Glomerular visceral epithelial cell (primary cell): ENCODE results near the gene APOA1.

Experiments
- DNase-seq: peaks from one replicate; pipeline ENCODE4 v3.0.0-alpha.2; 2016; ENCODE audit errors: extremely low spot score

Gene APOA1

GRCh38 chr11:116833816-116834534, 3.4 kb downstream of the APOA1 start:
- no peak for DNase-seq

DNA sequence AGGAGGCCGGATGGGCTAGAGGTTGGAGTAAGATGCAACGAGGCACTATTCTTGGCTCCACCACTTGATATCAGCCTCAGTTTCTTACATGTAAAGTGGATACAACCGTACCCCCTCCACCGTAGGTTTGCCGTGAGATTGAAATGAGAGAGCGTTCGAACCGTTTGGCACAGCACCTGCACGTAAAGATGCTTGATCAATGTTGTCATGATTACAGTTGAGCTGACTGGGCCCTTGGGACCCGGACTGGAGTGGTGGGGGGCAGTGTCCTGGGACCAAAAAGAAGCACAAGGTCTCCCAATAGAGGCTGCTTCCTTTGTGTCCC, 4.0 kb downstream of the APOA1 start:
- DNase-seq, result no peak

GRCh38 chr11:116832350-116833290, 4.8 kb downstream of the APOA1 start:
- DNase-seq, result no peak

- no peak for DNase-seq
Observed at GRCh38 chr11:116831790-116832349, 5.6 kb downstream of the APOA1 start.

DNA sequence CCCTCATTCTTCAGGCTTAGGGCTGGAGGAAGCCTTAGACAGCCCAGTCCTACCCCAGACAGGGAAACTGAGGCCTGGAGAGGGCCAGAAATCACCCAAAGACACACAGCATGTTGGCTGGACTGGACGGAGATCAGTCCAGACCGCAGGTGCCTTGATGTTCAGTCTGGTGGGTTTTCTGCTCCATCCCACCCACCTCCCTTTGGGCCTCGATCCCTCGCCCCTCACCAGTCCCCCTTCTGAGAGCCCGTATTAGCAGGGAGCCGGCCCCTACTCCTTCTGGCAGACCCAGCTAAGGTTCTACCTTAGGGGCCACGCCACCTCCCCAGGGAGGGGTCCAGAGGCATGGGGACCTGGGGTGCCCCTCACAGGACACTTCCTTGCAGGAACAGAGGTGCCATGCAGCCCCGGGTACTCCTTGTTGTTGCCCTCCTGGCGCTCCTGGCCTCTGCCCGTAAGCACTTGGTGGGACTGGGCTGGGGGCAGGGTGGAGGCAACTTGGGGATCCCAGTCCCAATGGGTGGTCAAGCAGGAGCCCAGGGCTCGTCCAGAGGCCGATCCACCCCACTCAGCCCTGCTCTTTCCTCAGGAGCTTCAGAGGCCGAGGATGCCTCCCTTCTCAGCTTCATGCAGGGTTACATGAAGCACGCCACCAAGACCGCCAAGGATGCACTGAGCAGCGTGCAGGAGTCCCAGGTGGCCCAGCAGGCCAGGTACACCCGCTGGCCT, 7.1 kb downstream of the APOA1 start:
- no peak for DNase-seq

DNA sequence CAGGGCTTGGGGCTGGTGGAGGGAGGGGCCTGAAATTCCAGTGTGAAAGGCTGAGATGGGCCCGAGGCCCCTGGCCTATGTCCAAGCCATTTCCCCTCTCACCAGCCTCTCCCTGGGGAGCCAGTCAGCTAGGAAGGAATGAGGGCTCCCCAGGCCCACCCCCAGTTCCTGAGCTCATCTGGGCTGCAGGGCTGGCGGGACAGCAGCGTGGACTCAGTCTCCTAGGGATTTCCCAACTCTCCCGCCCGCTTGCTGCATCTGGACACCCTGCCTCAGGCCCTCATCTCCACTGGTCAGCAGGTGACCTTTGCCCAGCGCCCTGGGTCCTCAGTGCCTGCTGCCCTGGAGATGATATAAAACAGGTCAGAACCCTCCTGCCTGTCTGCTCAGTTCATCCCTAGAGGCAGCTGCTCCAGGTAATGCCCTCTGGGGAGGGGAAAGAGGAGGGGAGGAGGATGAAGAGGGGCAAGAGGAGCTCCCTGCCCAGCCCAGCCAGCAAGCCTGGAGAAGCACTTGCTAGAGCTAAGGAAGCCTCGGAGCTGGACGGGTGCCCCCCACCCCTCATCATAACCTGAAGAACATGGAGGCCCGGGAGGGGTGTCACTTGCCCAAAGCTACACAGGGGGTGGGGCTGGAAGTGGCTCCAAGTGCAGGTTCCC, 7.8 kb downstream of the APOA1 start, which contains the start of gene APOC3:
APOC3 (plus strand) TSS at position 383 of the 659 bp plus-strand sequence. CDS start 676 bp downstream, outside the sequence.
- no peak for DNase-seq

- no peak for DNase-seq
Observed at GRCh38 chr11:116828632-116829524, 8.5 kb downstream of the APOA1 start.

- DNase-seq, result no peak
Observed at GRCh38 chr11:116827461-116827860, 10.0 kb downstream of the APOA1 start.

DNA sequence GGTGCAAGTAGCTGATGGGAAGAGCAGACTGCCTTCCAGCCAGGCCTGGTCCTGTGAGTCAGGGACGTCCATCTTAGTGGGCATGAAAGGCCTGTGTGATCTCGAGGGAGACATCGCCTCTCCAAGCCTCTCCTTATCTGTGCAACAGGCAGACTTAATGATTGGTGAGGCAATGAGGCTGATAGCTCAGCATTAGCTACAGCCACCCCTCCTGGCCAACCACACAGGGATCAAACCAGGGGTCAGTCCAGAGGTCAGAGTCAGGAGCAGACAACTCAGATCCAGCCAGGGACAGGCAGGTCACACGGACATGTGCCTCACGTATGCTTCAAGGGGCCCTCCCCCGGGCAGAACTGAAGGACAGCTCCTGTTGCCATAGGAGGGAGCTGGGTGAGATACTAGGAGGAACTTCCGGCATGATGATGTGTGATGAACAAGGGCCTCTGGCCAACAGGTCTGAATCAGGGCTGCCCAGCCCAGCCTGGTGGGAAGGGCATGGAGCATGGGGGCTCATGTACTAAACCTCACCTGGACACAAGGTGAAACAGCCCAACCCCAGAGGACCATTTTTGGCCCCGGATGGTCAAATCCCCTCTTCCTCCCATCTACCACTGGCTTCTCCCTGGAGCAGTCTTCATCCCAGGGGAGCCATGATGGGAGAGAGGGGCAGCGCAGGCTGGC, 10.5 kb downstream of the APOA1 start:
- DNase-seq, result no peak

DNA sequence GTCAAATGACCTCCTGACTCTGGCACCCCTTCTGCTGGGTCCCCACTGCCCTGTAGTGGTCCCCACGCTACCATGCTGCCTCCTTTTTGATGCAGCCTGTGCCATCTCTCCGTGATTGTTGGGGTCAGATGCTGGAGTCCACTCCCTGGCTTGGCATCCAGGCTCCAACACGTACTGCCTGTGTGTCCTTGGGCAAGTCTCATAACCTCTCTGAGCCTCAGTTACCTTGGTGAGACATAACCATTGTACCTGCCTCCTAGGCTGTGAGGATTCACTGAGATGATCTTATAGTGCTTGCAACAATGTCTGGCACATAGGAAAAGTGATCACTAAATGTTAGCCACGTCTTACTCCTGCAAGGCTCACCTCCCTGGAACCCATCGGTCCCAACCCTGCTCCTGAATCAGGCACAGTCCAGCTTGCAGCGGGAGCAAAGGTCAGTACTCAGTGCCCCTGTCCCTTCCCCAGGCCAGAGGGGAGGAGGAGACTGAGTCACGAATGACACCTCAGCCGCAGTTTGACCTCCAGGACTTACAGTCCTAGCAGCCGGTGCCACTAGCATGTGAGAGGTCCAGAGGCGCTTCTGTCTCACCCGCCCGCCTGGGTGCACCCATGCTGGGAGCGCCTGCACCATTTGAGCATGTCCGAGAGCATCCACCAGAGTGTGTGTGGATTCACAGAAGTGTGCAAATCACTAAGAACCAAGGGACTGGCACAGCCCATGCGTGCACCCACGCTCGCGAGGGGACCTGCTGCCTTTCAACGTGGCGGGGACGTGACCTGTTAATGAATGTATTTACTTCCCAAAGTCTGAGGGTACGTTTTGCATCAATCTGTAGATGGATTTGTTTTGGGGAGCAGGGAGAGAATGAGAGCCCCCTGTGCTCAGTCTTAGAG, 11.3 kb downstream of the APOA1 start:
- DNase-seq, result no peak

- no peak for DNase-seq
Observed at GRCh38 chr11:116825434-116825833, 12.0 kb downstream of the APOA1 start.

GRCh38 chr11:116823031-116823843, 14.2 kb downstream of the APOA1 start, which contains the start of gene APOA4:
APOA4 (minus strand) TSS chr11:116823304; CDS start chr11:116823191, 113 bp downstream.
- DNase-seq, result no peak

GRCh38 chr11:116822575-116822974, 14.8 kb downstream of the APOA1 start:
- no peak for DNase-seq

- DNase-seq, result no peak
Observed at GRCh38 chr11:116821050-116821918, 16.1 kb downstream of the APOA1 start.

DNA sequence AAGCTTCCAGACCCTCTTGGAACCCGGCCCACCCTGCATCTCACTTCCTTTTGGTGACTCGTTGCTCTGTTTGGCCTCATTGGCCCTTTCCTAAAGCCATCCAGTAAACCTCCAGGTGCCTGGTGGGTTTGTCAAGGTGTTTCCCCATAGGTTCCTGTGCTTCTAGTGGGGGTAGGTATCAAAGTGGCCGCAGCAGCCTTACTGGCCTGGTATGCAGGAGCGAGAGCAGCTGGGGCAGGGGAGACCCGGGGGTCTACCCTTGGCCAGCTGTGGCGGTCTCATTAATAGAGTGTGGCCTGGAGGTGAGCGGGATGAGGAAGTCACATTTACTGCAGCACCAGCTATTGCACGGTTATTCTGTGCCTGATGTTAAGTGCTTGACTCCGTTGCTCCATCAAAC, 18.4 kb downstream of the APOA1 start:
- DNase-seq, result no peak

DNA sequence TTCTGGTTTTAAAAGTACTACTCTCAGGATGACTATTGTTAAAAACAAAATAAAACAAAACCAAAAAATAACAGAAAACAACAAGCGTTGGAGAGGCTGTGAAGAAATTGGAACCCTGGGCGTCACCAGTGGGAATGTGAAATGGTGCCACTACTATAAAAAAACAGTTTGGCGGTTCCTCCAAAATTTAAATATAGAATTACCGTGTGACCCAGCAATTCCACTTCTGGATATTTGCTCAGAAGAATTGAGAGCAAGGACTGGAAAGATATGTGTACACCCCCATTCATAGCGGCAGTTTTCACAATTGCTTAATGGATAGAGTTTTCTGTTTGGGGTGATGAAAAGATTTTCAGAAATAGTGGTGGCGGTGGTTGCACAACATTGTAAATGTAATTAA, 22.9 kb downstream of the APOA1 start:
- no peak for DNase-seq
